ENCODE results near the gene CACNA1E. TPM values are rescaled to one million over a fixed set of nuclear protein-coding genes. Genes with fewer than 3 reads are reported as not detected.

Gene CACNA1E
- total RNA-seq, 2 experiments from 2014 or later: 0.08 TPM; not detected in 1

DNA sequence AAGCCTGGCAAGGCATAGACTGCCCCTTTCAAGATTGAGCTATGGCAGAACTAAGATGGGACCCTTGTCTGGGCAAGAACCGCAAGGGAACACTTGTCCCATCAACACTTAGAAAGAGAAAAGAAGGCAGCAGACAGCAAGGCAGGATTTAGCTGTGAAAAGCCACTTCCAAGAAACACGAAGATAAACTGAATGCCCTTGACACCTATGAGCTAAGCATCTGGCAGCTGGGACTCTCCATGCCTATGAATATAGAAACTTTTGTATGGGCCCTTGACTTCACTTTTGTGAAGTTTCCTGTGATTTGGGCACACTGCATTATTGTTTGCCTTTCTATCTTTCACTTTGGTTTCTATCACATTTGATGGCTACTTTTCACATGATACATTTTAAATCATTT lies 24.9 kb upstream of the CACNA1E start:
- no peaks in the 10 kb centered on the region for H3K36me3 Mint-ChIP-seq (ENCODE audit: low read depth)
- no peak for DNase-seq
- ChIA-PET CTCF (no interaction called here), POLR2A (no interaction called here)
- peaks cover 8% of the 10 kb centered on the region for H3K27me3 Mint-ChIP-seq (ENCODE audit: low read depth)
- H3K9me3 Mint-ChIP-seq (ENCODE audit: insufficient read depth): no peaks in the 10 kb centered on the region
- ATAC-seq: no peak
- H3K4me1 Mint-ChIP-seq (ENCODE audit: low read depth): no peaks in the 10 kb centered on the region
- no peak overlapping the region for H3K4me3 Mint-ChIP-seq
- no peak overlapping the region for H3K27ac Mint-ChIP-seq

DNA sequence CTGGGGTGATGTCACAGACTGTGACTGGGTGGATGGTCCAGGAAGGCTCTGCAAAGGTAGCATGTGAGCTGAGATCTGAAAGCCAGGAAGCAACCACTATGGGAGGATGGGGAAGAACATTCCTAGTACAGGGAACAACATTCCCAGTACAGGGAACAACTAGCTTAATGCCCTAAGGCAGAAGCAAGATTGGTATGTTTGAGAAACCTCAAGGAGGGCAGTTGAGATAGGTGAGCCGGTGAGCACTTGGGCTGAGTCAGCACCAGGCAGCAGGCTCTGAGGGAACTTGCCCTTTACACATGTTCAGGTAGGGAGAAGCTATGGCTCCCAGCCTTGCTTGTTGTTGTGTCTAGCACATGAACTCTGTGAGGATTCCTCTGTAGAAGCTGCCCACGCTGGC lies 24.2 kb upstream of the CACNA1E start:
- no peaks in the 10 kb centered on the region for H3K36me3 Mint-ChIP-seq (ENCODE audit: low read depth)
- H3K4me3 Mint-ChIP-seq: no peak overlapping the region
- CTCF ChIA-PET: no interaction called here
- no peak for ATAC-seq
- H3K27me3 Mint-ChIP-seq (ENCODE audit: low read depth): peaks cover 12% of the 10 kb centered on the region
- no peak for DNase-seq
- POLR2A ChIA-PET: no interaction called here
- no peaks in the 10 kb centered on the region for H3K9me3 Mint-ChIP-seq (ENCODE audit: insufficient read depth)
- H3K4me1 Mint-ChIP-seq (ENCODE audit: low read depth): no peaks in the 10 kb centered on the region
- no peak overlapping the region for H3K27ac Mint-ChIP-seq

DNA sequence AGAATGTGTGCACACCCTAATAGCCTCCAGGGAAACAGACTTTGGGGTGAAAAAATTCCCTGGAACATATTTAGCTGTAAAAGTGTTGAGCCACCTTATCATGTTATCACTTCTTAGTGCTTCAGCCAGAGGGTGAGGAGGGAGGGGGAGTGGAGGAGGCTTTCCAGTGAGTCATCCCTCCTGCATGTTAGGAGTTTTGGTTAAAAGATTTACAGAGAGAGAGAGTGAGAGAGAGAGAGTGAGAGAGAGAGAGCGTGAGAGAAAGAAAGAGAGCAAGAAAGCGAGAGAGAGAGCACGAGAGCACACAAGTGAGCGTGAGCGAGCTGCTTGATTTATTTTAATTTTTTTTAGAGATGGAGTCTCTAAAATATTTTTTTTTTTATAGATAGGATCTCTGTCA lies 13.5 kb upstream of the CACNA1E start:
- H3K9me3 Mint-ChIP-seq (ENCODE audit: insufficient read depth): no peaks in the 10 kb centered on the region
- DNase-seq (no peak), ATAC-seq (no peak)
- no peak overlapping the region for H3K4me3 Mint-ChIP-seq
- H3K4me1 Mint-ChIP-seq (ENCODE audit: low read depth): no peaks in the 10 kb centered on the region
- H3K36me3 Mint-ChIP-seq (ENCODE audit: low read depth): no peaks in the 10 kb centered on the region
- H3K27me3 Mint-ChIP-seq (ENCODE audit: low read depth): peaks cover 45% of the 10 kb centered on the region
- CTCF ChIA-PET: interaction anchor here (1.0 kb wide), 1 partner anchor 9 kb away, joined by 4 read pairs; no protein-coding TSS in a partner anchor
- POLR2A ChIA-PET: interaction anchor here (0.6 kb wide), 1 partner anchor 1122 kb away, joined by 6 read pairs; no protein-coding TSS in a partner anchor
- no peak overlapping the region for H3K27ac Mint-ChIP-seq

DNA sequence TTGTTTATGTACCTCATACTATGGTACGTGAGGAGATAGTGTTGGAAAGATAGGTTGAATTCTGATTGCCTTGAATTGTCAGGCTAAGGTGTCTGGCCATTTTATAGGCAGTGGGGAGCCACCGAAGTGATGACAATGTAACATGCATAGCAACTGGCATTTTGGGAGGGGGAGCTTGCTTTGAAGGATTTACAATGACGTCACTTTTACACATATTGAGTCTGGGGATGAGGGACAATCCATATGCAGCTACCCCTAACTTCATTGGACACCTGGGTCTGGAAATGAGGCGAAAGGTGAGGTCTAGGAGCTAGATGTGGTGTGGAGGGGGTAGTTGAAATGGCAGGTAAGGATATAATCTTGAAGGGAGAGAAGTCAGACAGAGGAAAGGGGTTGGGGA lies 7.7 kb upstream of the CACNA1E start:
- Mint-ChIP-seq H3K4me3 (no peak overlapping the region), H3K27ac (no peak overlapping the region), H3K27me3 (ENCODE audit: low read depth) (peaks cover 25% of the 10 kb centered on the region), H3K36me3 (ENCODE audit: low read depth) (no peaks in the 10 kb centered on the region), H3K4me1 (ENCODE audit: low read depth) (no peaks in the 10 kb centered on the region), H3K9me3 (ENCODE audit: insufficient read depth) (no peaks in the 10 kb centered on the region)
- POLR2A ChIA-PET: no interaction called here
- CTCF ChIA-PET: interaction anchor here (1.3 kb wide), 1 partner anchor 461 kb away, joined by 3 read pairs; no protein-coding TSS in a partner anchor
- ATAC-seq: no peak
- DNase-seq: no peak

DNA sequence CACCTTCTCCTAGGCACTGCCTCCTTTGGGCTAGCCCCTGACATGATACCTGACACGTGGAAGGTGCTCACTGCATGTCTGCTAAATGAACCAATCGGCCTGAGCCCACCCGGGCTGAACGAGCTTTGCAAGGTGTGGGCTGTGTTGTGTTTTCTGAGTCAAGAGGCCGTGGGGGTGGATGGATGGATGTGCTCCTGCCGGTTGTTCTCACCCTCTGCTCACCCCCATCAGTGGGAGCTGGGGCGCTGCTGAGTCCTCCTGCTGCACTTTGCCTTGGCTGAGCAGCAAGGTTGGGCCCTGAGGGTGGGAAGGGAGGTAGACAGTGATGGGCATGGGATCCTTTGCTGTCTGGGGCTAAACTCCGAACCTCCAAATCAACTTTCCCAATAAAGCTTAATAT lies 6.7 kb upstream of the CACNA1E start:
- ATAC-seq (no peak), DNase-seq (no peak)
- Mint-ChIP-seq H3K27ac (no peak overlapping the region), H3K9me3 (ENCODE audit: insufficient read depth) (no peaks in the 10 kb centered on the region), H3K4me3 (no peak overlapping the region), H3K4me1 (ENCODE audit: low read depth) (no peaks in the 10 kb centered on the region), H3K27me3 (ENCODE audit: low read depth) (peaks cover 31% of the 10 kb centered on the region), H3K36me3 (ENCODE audit: low read depth) (no peaks in the 10 kb centered on the region)
- ChIA-PET POLR2A (no interaction called here), CTCF (interaction anchor here (4.7 kb wide), 1 partner anchor 605 kb away, joined by 50 read pairs; no protein-coding TSS in a partner anchor)

DNA sequence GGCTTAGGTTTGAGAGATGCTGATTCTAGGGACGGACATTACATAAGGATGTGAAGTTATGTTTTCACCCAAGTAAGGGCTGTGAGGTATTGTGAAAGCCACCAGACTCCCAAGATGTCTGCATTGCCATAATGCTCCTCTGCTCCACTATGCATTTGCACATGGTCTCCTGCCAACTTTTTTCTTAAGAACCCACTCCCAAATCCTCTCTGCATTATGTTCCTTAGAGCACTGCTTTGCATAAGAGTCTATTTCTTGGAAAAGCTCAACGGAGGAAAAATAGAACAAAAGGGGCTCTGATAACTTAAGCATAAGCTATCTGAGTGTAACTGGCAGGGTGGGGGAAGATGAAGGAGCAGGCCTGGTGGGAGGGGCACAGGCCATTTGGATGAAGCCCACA lies 5.0 kb upstream of the CACNA1E start:
- ChIA-PET CTCF (interaction anchor here (0.8 to 4.7 kb wide), 12 partner anchors 9 to 608 kb away, joined by 3 to 50 read pairs (median 4); no protein-coding TSS in a partner anchor), POLR2A (no interaction called here)
- H3K4me3 Mint-ChIP-seq: no peak overlapping the region
- H3K27me3 Mint-ChIP-seq (ENCODE audit: low read depth): peaks cover 44% of the 10 kb centered on the region
- no peaks in the 10 kb centered on the region for H3K36me3 Mint-ChIP-seq (ENCODE audit: low read depth)
- no peak overlapping the region for H3K27ac Mint-ChIP-seq
- H3K4me1 Mint-ChIP-seq (ENCODE audit: low read depth): peaks cover 6% of the 10 kb centered on the region
- ATAC-seq (no peak), DNase-seq (no peak)
- H3K9me3 Mint-ChIP-seq (ENCODE audit: insufficient read depth): no peaks in the 10 kb centered on the region

DNA sequence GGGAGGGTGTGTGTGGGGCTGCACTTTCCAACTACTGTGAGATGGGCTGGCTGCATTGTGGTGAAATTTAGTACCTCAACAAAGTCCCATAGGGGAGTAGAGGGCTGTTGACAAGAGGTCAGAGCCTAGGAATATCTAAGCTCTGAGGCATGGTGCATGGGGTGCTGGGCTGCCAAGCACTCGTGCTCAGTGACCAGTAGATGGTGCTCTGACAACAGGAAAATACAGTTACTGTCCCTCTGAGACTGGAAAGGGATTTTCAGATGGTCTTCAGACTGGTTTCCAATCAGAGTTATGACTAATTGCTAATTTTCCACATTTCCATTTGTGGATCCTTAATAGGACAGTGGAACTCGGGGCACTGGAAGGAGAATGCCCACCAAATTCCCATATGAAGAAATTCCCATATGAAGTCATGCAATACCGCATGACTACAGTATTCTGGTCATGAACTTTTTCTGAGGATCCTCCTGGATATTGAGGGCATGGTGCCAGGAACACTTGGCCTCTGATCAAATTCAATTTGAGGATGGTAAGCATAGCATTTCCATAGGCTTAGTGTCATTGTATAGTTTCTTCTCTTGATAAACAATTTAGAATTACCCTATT lies 4.1 kb upstream of the CACNA1E start:
- Mint-ChIP-seq H3K27me3 (ENCODE audit: low read depth) (peaks cover 48% of the 10 kb centered on the region), H3K4me3 (no peak overlapping the region), H3K27ac (no peak overlapping the region), H3K9me3 (ENCODE audit: insufficient read depth) (no peaks in the 10 kb centered on the region), H3K36me3 (ENCODE audit: low read depth) (no peaks in the 10 kb centered on the region), H3K4me1 (ENCODE audit: low read depth) (peaks cover 9% of the 10 kb centered on the region)
- ChIA-PET POLR2A (no interaction called here), CTCF (interaction anchor here (0.6 to 4.7 kb wide), 17 partner anchors 10 to 607 kb away, joined by 3 to 50 read pairs (median 3); no protein-coding TSS in a partner anchor)
- peak; percentile 66 for ATAC-seq
- peak; percentile 42 for DNase-seq

DNA sequence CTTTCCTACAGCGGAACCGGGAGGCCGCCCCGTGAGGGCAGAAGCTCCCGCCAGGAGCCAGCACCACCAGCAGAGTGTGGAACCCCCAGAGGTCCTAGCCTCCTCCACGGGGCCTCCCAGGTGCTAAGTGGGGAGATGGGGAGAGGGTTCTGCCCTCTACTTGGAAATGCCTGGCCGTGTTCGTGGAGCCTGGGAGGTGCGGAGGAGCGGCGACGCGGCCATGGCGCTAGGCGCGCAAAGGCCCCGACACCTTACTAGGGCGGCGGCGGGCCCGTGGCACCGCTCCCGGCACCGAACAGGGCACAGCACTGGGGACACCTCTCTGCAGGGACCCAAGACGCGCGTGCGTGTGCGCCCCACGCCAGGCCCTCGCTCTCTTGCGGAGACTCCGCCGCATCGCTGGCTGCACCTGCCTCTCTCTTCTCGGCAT lies 1.3 kb upstream of the CACNA1E start:
- Mint-ChIP-seq H3K4me1 (ENCODE audit: low read depth) (peaks cover 9% of the 10 kb centered on the region), H3K9me3 (ENCODE audit: insufficient read depth) (no peaks in the 10 kb centered on the region), H3K27ac (no peak overlapping the region), H3K27me3 (ENCODE audit: low read depth) (peaks cover 71% of the 10 kb centered on the region), H3K36me3 (ENCODE audit: low read depth) (peaks cover 3% of the 10 kb centered on the region), H3K4me3 (no peak overlapping the region)
- no peak for ATAC-seq
- CTCF ChIA-PET: no interaction called here
- DNase-seq: no peak
- POLR2A ChIA-PET: no interaction called here

DNA sequence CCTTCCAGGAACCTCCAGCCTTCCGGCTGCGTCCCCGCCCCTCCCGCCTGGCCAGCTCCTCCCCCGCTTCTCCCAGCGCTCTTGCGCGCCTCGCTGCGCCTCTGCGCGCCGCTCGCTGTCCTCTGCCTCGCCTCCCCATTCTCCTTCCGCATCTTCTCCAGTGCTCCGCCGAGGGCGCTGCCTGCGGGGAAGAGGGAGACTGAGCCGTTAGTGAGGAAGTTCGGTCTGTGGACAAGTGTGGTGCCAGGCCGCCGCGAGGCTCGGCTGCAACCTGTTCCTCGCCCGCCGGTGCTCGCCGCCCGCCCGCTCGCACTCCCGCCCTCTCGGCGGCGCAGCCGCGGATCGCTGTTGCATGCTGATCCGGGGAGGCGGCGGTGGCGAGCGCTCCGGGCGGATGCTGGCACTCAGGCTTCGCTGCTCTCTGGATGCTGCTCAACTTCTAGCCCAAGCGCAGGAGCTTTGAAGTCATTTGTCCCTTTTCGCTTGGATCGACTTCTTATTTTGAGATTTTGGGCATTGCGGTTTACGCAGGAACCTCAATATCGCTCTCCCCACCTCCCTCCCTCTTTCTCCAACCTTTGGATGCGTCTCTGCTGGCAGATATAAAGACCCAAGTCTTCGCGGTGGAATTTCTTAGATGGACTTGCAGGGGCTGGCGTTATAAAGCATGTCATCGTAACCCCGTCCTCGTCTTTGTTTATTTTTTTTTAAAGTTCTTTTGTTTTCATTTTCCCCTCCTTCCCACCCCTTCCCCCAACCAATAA lies 614 bp upstream of the CACNA1E start:
- ChIA-PET CTCF (interaction anchor here (1.3 kb wide), 1 partner anchor 454 kb away, joined by 6 read pairs; no protein-coding TSS in a partner anchor), POLR2A (no interaction called here)
- DNase-seq (peak; percentile 55), ATAC-seq (peak; percentile 52)
- Mint-ChIP-seq H3K4me3 (peak overlapping the region; percentile 44), H3K27me3 (ENCODE audit: low read depth) (peaks cover 76% of the 10 kb centered on the region), H3K9me3 (ENCODE audit: insufficient read depth) (no peaks in the 10 kb centered on the region), H3K4me1 (ENCODE audit: low read depth) (peaks cover 9% of the 10 kb centered on the region), H3K36me3 (ENCODE audit: low read depth) (peaks cover 3% of the 10 kb centered on the region), H3K27ac (no peak overlapping the region)

DNA sequence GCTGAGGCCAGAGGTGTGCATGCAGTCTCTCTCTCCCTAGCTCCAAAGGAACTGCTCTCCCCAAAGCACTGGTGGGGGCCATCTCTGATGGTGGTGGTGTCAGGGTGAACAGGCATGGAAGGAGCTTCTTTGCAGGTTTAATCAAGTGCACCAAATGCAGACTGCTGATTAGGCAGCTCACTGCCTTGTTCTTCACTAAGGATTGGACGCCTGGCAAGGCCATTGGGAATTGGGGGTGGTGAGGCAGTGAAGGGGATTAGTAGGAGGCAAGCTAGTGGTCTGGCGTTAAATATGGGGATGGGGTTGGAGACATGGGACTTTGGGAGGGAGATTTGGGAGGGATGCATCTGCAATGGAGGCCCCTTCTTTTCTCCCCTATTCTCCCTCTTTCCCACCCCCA lies 1.5 kb downstream of the CACNA1E start:
- H3K36me3 Mint-ChIP-seq (ENCODE audit: low read depth): peaks cover 3% of the 10 kb centered on the region
- no peak overlapping the region for H3K27ac Mint-ChIP-seq
- ChIA-PET POLR2A (no interaction called here), CTCF (interaction anchor here (1.0 to 1.6 kb wide), 4 partner anchors 11 to 596 kb away, joined by 3 to 7 read pairs (median 6); no protein-coding TSS in a partner anchor)
- ATAC-seq (no peak), DNase-seq (no peak)
- H3K4me3 Mint-ChIP-seq: no peak overlapping the region
- H3K4me1 Mint-ChIP-seq (ENCODE audit: low read depth): peaks cover 9% of the 10 kb centered on the region
- peaks cover 91% of the 10 kb centered on the region for H3K27me3 Mint-ChIP-seq (ENCODE audit: low read depth)
- no peaks in the 10 kb centered on the region for H3K9me3 Mint-ChIP-seq (ENCODE audit: insufficient read depth)

DNA sequence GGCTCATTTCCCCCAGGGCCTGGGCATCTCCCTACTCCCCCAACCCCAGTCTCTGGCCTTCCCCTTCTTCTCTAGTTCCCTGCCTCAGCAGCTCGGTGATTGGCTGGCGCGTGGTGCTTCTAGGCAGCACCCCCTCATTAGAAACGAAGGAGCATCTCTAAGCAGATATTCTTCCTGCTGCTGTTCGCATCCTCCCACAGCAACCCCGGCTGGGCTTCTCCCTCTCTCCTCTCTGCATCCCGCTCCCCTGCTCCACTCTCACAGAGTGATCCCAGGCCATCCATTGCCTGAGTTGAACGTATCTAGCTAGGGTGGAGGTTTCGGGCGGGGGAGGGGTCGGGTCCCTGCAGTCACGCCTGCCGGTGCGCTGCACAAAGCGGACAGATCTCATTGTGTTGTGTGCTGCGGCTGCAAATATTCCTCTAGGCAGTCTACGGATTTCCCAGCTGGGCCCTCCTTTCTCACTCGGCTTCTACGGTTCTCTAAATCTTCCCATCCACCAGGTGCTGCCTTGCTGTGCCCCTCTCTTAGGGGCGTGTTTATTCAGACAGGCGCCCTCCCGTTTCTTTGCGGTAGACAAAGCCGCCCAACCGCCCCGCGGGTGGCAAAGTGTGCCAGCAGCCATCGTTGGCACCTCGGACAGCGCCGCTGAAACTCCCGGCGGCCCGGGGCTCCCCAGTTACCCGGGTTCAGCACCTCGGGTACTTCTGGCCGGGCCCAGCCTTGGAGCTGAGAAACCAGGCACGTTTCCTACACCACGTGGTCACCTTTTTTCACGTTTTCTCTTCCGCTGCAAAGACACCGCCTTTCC lies 2.2 kb downstream of the CACNA1E start:
- CTCF ChIA-PET: interaction anchor here (1.0 to 1.6 kb wide), 3 partner anchors 10 to 569 kb away, joined by 3 to 7 read pairs (median 5); no protein-coding TSS in a partner anchor

More for the DNA sequence above, 2.2 kb downstream of the CACNA1E start:
- peaks cover 89% of the 10 kb centered on the region for H3K27me3 Mint-ChIP-seq (ENCODE audit: low read depth)
- no peak overlapping the region for H3K27ac Mint-ChIP-seq
- no peaks in the 10 kb centered on the region for H3K9me3 Mint-ChIP-seq (ENCODE audit: insufficient read depth)
- ATAC-seq: peak; percentile 50
- peak; percentile 31 for DNase-seq
- H3K4me1 Mint-ChIP-seq (ENCODE audit: low read depth): peaks cover 9% of the 10 kb centered on the region
- peaks cover 3% of the 10 kb centered on the region for H3K36me3 Mint-ChIP-seq (ENCODE audit: low read depth)
- POLR2A ChIA-PET: no interaction called here
- H3K4me3 Mint-ChIP-seq: no peak overlapping the region

All from activated CD8-positive, alpha-beta T cell treated with anti-CD3 and anti-CD28 coated beads, Interleukin-2, amount 10 ng/mL, durations not matched to agents 7 days and 5 days (primary cell).